Measurements from ENCODE around the gene MTHFD1L. TPM values are rescaled to one million over a fixed set of nuclear protein-coding genes. Genes with fewer than 3 reads are reported as not detected.
"Not testable (repeated sequence)": the region's sequence is repeated elsewhere in the genome, so short reads cannot be mapped to it uniquely, and the experiment has no call there.

Gene MTHFD1L
- total RNA-seq, 1 donor from 2014 or later = 66.0 TPM

GRCh38 chr6:151044465-151045441 lies 179.3 kb downstream of the MTHFD1L start:
- peaks cover 72% of the 10 kb centered on the region for H3K4me1 Mint-ChIP-seq (ENCODE audit: unreplicated experiment)
- no peaks in the 10 kb centered on the region for H3K9me3 Mint-ChIP-seq (ENCODE audit: unreplicated experiment)
- peaks cover 25% of the 10 kb centered on the region for H3K36me3 Mint-ChIP-seq (ENCODE audit: low read depth, unreplicated experiment)
- peak overlapping the region; percentile 66 for H3K4me3 Mint-ChIP-seq (ENCODE audit: unreplicated experiment)
- TF ChIP-seq, protein P1, sequence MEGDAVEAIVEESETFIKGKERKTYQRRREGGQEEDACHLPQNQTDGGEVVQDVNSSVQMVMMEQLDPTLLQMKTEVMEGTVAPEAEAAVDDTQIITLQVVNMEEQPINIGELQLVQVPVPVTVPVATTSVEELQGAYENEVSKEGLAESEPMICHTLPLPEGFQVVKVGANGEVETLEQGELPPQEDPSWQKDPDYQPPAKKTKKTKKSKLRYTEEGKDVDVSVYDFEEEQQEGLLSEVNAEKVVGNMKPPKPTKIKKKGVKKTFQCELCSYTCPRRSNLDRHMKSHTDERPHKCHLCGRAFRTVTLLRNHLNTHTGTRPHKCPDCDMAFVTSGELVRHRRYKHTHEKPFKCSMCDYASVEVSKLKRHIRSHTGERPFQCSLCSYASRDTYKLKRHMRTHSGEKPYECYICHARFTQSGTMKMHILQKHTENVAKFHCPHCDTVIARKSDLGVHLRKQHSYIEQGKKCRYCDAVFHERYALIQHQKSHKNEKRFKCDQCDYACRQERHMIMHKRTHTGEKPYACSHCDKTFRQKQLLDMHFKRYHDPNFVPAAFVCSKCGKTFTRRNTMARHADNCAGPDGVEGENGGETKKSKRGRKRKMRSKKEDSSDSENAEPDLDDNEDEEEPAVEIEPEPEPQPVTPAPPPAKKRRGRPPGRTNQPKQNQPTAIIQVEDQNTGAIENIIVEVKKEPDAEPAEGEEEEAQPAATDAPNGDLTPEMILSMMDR (IDR thresholded peaks at IDR 0.05; ENCODE audit: unreplicated experiment) = no peak
- H3K27ac Mint-ChIP-seq (ENCODE audit: unreplicated experiment) = peak overlapping the region; percentile 99
- H3K27me3 Mint-ChIP-seq (ENCODE audit: unreplicated experiment) = peaks cover 9% of the 10 kb centered on the region
- peak; percentile 45 for DNase-seq (ENCODE audit: low spot score)

GRCh38 chr6:151045511-151046222 lies 180.2 kb downstream of the MTHFD1L start:
- Mint-ChIP-seq H3K36me3 (ENCODE audit: low read depth, unreplicated experiment) (peaks cover 28% of the 10 kb centered on the region), H3K4me3 (ENCODE audit: unreplicated experiment) (peak overlapping the region; percentile 66), H3K27ac (ENCODE audit: unreplicated experiment) (peak overlapping the region; percentile 99), H3K4me1 (ENCODE audit: unreplicated experiment) (peaks cover 67% of the 10 kb centered on the region)
- peak; percentile 23 for DNase-seq (ENCODE audit: low spot score)
- not testable (repeated sequence) for H3K27me3 Mint-ChIP-seq (ENCODE audit: unreplicated experiment); H3K9me3 Mint-ChIP-seq (ENCODE audit: unreplicated experiment)

GRCh38 chr6:151051164-151051563 lies 185.7 kb downstream of the MTHFD1L start:
- no peak for DNase-seq (ENCODE audit: low spot score)
- Mint-ChIP-seq H3K9me3 (ENCODE audit: unreplicated experiment) (no peaks in the 10 kb centered on the region), H3K4me1 (ENCODE audit: unreplicated experiment) (peaks cover 25% of the 10 kb centered on the region)

GRCh38 chr6:151052021-151052646 lies 186.6 kb downstream of the MTHFD1L start:
- H3K27ac Mint-ChIP-seq (ENCODE audit: unreplicated experiment) = no peak overlapping the region
- no peaks in the 10 kb centered on the region for H3K9me3 Mint-ChIP-seq (ENCODE audit: unreplicated experiment)
- DNase-seq (ENCODE audit: low spot score) = no peak
- peaks cover 29% of the 10 kb centered on the region for H3K36me3 Mint-ChIP-seq (ENCODE audit: low read depth, unreplicated experiment)
- H3K27me3 Mint-ChIP-seq (ENCODE audit: unreplicated experiment) = peaks cover 7% of the 10 kb centered on the region
- peaks cover 18% of the 10 kb centered on the region for H3K4me1 Mint-ChIP-seq (ENCODE audit: unreplicated experiment)
- no peak overlapping the region for H3K4me3 Mint-ChIP-seq (ENCODE audit: unreplicated experiment)
- TF ChIP-seq, protein P1 (IDR thresholded peaks at IDR 0.05; ENCODE audit: unreplicated experiment) = no peak

More at GRCh38 chr6:151051164-151051563, 185.7 kb downstream of the MTHFD1L start:
- H3K27ac Mint-ChIP-seq (ENCODE audit: unreplicated experiment) = no peak overlapping the region
- peaks cover 7% of the 10 kb centered on the region for H3K27me3 Mint-ChIP-seq (ENCODE audit: unreplicated experiment)
- H3K36me3 Mint-ChIP-seq (ENCODE audit: low read depth, unreplicated experiment) = peaks cover 29% of the 10 kb centered on the region
- TF ChIP-seq, protein P1 (IDR thresholded peaks at IDR 0.05; ENCODE audit: unreplicated experiment) = no peak
- no peak overlapping the region for H3K4me3 Mint-ChIP-seq (ENCODE audit: unreplicated experiment)

- no peaks in the 10 kb centered on the region for H3K9me3 Mint-ChIP-seq (ENCODE audit: unreplicated experiment)
- TF ChIP-seq, protein P1 (IDR thresholded peaks at IDR 0.05; ENCODE audit: unreplicated experiment) = no peak
- no peak overlapping the region for H3K27ac Mint-ChIP-seq (ENCODE audit: unreplicated experiment)
- H3K36me3 Mint-ChIP-seq (ENCODE audit: low read depth, unreplicated experiment) = peaks cover 17% of the 10 kb centered on the region
- peaks cover 4% of the 10 kb centered on the region for H3K4me1 Mint-ChIP-seq (ENCODE audit: unreplicated experiment)
- peaks cover 4% of the 10 kb centered on the region for H3K27me3 Mint-ChIP-seq (ENCODE audit: unreplicated experiment)
- no peak for DNase-seq (ENCODE audit: low spot score)
- no peak overlapping the region for H3K4me3 Mint-ChIP-seq (ENCODE audit: unreplicated experiment)
These were observed 188.8 kb downstream of the MTHFD1L start for GRCh38 chr6:151054306-151054705.
